ENCODE measurements around the gene TEX52. TPM values are rescaled to one million over a fixed set of nuclear protein-coding genes. Genes with fewer than 3 reads are reported as not detected.
"Not testable (repeated sequence)": the region's sequence is repeated elsewhere in the genome, so short reads cannot be mapped to it uniquely, and the experiment has no call there.

TEX52 gene
- total and polyA plus RNA-seq, 9 donors, result not detected

DNA sequence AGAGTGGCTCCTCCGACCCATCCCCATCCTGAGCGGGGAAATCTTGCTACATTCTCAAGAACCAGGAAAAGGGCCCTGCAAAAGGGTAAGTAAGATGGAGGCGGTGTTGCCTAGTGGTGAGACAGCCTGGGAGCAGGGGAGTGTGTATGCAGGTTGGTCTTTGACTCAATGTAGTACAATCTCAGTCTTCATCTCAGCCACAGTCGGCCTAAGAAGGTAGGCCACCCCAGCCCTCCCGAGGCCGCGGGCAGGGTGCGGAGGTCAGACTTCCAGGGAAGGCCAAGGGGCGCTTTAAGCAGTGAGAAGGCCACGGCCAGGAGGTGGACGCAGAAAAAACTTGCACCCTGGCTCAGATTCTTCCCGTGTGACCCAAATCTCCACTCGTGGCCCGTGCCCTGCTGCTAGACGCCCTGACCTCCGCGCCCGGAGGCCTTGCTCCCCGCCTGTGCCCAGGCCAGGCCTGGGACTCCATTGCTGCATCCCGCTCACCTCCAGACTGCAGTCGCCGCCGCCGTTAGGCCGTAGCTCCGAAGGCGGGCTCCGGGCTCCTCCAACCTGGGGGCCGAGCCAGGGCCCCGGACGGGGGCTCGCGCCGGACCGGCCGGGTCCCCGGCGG, 19.7 kb upstream of the TEX52 start:
- Histone ChIP-seq H3K36me3 (no peaks in the 10 kb centered on the region), H3K9me3 (no peaks in the 10 kb centered on the region), H3K27ac (peak overlapping the region in 1 of 2 donors; percentile 71), H3K4me3 (peak overlapping the region; percentile 94), H3K4me1 (ENCODE audit: insufficient read depth) (peaks cover 5% of the 10 kb centered on the region), H3K27me3 (no peaks in the 10 kb centered on the region)
- 4 to 10% (median 9%) methylated on average over 18 to 38 of the region's 38 CpGs for WGBS, 3 donors
- no peak for DNase-seq
- intact Hi-C loops (cut with DNase I), result loop anchor here in 1 of 4 donors (10.0 kb wide), 1 partner anchor 158 kb away; no protein-coding TSS in a partner anchor
- TF ChIP-seq EP300 (IDR thresholded peaks at IDR 0.05) (no peak), POLR2A (IDR thresholded peaks at IDR 0.05) (no peak)
- TF ChIP-seq, protein P1, sequence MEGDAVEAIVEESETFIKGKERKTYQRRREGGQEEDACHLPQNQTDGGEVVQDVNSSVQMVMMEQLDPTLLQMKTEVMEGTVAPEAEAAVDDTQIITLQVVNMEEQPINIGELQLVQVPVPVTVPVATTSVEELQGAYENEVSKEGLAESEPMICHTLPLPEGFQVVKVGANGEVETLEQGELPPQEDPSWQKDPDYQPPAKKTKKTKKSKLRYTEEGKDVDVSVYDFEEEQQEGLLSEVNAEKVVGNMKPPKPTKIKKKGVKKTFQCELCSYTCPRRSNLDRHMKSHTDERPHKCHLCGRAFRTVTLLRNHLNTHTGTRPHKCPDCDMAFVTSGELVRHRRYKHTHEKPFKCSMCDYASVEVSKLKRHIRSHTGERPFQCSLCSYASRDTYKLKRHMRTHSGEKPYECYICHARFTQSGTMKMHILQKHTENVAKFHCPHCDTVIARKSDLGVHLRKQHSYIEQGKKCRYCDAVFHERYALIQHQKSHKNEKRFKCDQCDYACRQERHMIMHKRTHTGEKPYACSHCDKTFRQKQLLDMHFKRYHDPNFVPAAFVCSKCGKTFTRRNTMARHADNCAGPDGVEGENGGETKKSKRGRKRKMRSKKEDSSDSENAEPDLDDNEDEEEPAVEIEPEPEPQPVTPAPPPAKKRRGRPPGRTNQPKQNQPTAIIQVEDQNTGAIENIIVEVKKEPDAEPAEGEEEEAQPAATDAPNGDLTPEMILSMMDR (IDR thresholded peaks at IDR 0.05), result no peak

DNA sequence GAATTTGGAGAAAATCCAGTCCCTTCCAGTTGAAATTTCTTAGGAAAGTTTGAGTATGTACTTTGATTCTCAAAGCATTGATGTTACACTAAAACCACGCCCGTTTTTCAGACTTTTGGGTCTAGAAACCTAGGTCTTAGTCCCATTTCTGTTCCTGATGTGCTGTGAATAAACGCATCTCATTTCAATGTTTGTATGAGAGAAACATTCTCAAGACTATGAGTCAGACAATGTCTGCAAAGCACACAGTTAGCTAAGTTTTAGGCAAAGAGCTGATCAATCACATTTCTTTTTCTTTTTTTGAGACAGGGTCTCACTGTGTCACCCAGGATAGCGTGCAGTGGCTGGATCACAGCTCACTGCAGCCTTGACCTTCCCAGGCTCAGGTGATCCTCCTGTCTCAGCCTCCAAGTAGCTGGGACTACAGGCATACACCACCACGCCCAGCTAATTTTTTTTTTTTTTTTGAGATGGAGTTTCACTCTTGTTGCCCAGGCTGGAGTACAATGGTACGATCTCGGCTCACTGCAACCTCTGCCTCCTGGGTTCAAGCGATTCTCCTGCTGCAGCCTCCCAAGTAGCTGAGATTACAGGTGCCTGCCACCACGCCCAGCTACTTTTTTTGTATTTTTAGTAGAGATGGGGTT, 12.3 kb upstream of the TEX52 start:
- H3K4me1 ChIP-seq (ENCODE audit: insufficient read depth); H3K4me3 ChIP-seq; DNase-seq; intact Hi-C loops (cut with DNase I); H3K9me3 ChIP-seq; H3K36me3 ChIP-seq; H3K27me3 ChIP-seq; H3K27ac ChIP-seq: not testable (repeated sequence)
- WGBS, 3 donors, result 87 to 90% (median 90%) methylated on average over 9 of the region's 9 CpGs

DNA sequence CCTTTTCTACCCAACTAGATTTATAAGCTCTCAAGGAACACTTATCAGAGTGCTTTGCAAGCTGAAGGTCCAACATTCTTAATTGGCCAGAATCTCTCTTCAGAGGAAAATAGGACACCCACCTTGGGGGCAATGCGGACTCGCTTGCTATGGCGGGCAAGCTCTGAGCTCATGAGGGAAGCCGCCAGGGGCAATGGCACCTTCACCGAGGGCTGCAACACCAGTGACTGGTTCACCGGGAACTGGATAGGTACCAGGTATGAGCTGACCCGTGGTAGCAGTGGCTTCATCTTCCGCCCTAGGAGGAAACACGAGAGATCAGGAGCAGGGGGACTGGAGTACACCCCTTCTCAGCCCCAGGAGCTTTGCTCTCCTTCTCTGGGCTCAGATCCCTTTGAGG, 7.4 kb upstream of the TEX52 start:
- Histone ChIP-seq H3K27me3 (no peaks in the 10 kb centered on the region), H3K9me3 (no peaks in the 10 kb centered on the region), H3K4me1 (ENCODE audit: insufficient read depth) (no peaks in the 10 kb centered on the region), H3K27ac (no peak overlapping the region), H3K36me3 (no peaks in the 10 kb centered on the region), H3K4me3 (no peak overlapping the region)
- DNase-seq, result no peak
- TF ChIP-seq POLR2A (IDR thresholded peaks at IDR 0.05), result no peak
- no peak for TF ChIP-seq EP300 (IDR thresholded peaks at IDR 0.05)
- TF ChIP-seq, protein P1 (IDR thresholded peaks at IDR 0.05), result no peak
- intact Hi-C loops (cut with DNase I), result no loop called here
- WGBS, 3 donors, result 96 to 98% (median 98%) methylated on average over 9 of the region's 9 CpGs

DNA sequence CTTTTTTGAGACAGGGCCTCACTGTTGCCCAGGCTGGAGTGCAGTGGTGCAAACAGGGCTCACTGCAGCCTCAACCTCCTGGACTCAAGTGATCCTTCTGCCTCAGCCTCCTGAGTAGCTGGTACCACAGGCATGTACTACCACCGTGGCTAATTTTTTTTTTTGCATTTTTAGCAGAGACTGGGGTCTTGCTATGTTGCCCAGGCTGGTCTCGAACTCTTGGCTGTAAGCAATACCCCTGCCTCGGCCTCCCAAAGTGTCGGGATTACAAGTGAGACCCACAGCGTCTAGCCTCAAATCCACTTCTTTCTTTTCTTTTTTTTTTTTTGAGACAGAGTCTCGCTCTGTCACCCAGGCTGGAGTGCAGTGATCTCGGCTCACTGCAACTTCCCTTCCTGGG, 6.6 kb upstream of the TEX52 start:
- H3K4me1 ChIP-seq (ENCODE audit: insufficient read depth); H3K9me3 ChIP-seq; H3K27ac ChIP-seq; H3K27me3 ChIP-seq; intact Hi-C loops (cut with DNase I); DNase-seq; H3K4me3 ChIP-seq; H3K36me3 ChIP-seq: not testable (repeated sequence)
- WGBS, 3 donors, result 95 to 98% (median 95%) methylated on average over 7 of the region's 7 CpGs

DNA sequence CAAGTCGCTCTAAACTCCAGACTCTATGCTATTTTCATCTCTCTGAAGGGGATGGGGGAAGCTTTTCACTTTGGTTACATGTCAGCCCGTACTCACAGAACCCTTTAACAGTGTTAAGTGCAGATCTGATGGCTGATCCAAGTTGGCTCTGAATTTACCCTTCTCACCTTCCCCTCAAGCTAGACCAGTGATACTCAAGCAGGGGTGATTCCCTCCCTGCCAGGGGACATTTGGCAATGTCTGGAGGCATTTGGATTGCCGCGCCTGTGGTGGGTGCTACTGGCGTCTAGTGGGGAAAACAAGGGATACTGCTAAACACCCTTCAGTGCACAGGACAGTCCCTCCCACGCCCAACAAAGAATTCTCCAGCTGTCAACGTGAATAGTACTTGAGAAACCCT, 6.0 kb upstream of the TEX52 start:
- DNase-seq, result no peak
- peaks cover 3% of the 10 kb centered on the region for H3K4me1 ChIP-seq (ENCODE audit: insufficient read depth)
- no peaks in the 10 kb centered on the region for H3K36me3 ChIP-seq
- intact Hi-C loops (cut with DNase I), result no loop called here
- H3K27me3 ChIP-seq, result no peaks in the 10 kb centered on the region
- no peak overlapping the region for H3K27ac ChIP-seq
- 82 to 84% (median 82%) methylated on average over 7 of the region's 7 CpGs for WGBS, 3 donors
- H3K4me3 ChIP-seq, result no peak overlapping the region
- no peaks in the 10 kb centered on the region for H3K9me3 ChIP-seq
- TF ChIP-seq, protein P1 (IDR thresholded peaks at IDR 0.05), result no peak
- TF ChIP-seq EP300 (IDR thresholded peaks at IDR 0.05), result no peak
- no peak for TF ChIP-seq POLR2A (IDR thresholded peaks at IDR 0.05)

Data from ovary (tissue), 9 donors.